ENCODE data around the gene ABLIM2.

Gene ABLIM2

DNA sequence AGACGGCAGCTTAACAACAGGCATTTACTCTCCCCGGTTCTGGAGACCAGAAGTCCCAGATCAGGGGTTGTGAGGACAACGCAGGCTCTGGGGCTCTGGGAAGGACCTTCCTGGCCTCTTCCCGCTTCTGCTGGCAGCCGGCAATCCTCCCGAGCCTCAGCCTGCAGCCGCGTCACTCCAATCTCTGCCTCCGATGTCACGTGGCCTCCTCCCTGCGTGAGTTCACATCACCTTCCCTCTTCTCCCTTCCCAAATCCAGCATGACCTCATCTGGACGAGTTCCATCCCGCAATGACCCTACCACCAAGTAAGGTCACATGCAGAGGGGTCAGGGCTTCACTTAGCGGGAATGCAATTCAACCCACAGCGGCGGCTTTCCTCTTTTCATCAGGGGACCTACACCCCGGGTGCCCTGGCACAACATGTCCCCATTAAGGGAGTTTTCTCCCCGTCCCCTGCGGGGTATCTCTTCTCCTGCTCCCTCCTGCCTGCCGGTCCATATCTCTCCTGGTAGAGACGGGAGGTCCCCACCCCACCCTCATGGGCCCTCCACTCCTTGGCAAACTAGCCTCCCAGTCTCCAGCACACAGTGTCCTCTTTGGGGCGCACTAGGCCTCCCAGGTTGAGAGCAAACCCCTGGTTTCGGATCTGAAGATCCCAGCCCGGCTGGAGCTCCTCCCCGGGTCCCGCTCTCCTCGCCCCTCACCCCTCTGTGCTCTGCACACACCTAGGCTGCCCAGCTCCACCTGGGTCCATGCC is 25.5 kb downstream of the ABLIM2 start:
- TF ChIP-seq ZFX (IDR thresholded peaks at IDR 0.05): no peak
- TF ChIP-seq, protein P1, sequence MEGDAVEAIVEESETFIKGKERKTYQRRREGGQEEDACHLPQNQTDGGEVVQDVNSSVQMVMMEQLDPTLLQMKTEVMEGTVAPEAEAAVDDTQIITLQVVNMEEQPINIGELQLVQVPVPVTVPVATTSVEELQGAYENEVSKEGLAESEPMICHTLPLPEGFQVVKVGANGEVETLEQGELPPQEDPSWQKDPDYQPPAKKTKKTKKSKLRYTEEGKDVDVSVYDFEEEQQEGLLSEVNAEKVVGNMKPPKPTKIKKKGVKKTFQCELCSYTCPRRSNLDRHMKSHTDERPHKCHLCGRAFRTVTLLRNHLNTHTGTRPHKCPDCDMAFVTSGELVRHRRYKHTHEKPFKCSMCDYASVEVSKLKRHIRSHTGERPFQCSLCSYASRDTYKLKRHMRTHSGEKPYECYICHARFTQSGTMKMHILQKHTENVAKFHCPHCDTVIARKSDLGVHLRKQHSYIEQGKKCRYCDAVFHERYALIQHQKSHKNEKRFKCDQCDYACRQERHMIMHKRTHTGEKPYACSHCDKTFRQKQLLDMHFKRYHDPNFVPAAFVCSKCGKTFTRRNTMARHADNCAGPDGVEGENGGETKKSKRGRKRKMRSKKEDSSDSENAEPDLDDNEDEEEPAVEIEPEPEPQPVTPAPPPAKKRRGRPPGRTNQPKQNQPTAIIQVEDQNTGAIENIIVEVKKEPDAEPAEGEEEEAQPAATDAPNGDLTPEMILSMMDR (conservative IDR thresholded peaks at IDR 0.05): no peak
- no peak overlapping the region for H3K27ac ChIP-seq

DNA sequence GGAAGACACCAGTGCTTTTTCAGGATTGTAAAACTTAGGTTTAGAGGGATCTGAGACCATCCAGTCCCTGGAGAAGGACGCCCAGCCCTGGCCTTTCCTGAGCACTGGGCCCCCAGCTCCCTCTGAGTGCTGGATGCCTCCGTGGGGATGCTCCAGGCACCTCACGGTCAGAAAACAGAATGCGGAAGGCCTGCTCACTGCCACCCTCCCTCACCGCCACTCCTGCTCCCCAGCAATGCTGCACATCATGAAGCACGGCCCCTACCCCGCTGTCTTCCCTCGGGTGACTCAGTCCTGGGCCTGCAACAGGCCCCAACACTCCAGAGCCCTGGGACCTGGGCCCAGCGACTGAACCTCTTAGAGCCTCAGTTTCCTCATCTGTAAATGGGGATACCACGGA is 26.2 kb downstream of the ABLIM2 start:
- no peak overlapping the region for H3K27ac ChIP-seq

DNA sequence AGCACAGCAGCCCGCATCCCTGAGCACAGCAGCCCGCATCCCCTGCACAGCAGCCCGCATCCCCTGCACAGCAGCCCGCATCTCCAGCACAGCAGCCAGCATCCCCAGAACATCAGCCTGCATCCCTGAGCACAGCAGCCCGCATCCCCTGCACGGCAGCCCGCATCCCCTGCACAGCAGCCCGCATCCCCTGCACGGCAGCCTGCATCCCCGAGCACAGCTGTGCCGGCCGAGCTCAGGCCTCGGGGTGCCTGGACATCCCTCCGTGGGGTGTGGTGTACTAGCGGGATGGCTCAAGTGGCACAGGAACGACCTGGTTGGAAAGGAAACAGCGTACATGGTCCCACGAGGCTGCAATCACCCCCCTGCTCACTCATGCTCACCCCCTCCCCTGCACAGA is 26.8 kb downstream of the ABLIM2 start:
- no peak overlapping the region for H3K27ac ChIP-seq

More for the DNA sequence above, 26.2 kb downstream of the ABLIM2 start:
- TF ChIP-seq ZFX (IDR thresholded peaks at IDR 0.05): no peak
- TF ChIP-seq, protein P1 (conservative IDR thresholded peaks at IDR 0.05): no peak

DNA sequence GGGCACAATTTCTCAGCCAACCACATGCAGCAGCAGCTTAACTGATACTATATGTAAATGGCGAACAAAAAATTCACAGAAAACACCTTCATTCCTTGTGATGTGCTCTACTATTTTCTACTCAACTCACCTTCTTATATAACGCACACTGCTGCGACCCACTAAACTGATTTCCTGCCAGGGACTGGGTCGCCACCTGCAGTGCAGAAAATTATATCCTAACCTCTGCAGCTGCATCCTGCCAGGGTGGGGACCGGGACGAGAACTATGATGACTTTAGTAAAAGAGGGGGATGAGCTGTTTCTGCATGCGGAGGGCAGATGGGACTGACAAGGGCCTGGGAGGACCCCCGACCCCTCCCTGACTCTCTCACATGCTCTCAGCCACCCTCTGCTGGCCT is 27.4 kb downstream of the ABLIM2 start:
- TF ChIP-seq, protein P1 (conservative IDR thresholded peaks at IDR 0.05): no peak
- TF ChIP-seq ZFX (IDR thresholded peaks at IDR 0.05): no peak
- no peak overlapping the region for H3K27ac ChIP-seq

More for the DNA sequence above, 26.8 kb downstream of the ABLIM2 start:
- TF ChIP-seq, protein P1 (conservative IDR thresholded peaks at IDR 0.05): no peak
- no peak for TF ChIP-seq ZFX (IDR thresholded peaks at IDR 0.05)

DNA sequence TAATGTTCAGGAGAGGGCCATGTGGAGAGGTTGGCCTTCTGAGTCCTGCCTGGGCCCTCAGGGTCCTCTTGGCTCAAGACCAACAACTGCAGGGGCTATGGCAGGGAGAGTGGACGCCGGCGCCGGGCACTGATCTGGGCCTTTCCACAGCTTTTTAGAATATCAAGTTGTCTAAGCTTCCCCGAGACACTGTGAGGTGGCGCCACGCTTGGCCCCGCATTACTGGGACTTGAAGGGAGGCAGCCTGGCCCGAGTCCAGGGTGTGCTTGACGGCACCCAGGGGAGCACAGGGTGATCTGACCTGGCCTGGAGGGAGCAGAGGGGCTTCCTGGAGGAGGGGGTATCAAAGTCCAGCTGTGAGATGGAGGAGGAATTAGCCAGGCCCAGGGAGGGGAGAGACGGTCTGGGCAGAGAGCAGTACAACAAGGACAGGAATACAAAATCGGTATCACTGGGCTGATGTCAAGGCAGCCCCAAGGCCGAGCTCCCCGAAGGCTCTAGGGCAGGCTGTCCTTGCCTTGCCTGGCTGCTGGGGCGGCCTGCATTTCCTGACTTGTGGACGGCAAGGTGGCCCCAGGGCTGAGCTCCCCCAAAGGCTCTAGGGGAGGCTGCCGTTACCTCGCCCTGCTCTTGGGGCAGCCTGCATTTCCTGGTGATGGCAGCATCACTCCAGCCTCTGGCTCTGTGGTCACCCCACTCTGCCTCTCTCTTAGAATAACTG is 28.1 kb downstream of the ABLIM2 start:
- no peak overlapping the region for H3K27ac ChIP-seq
- TF ChIP-seq ZFX (IDR thresholded peaks at IDR 0.05): no peak
- TF ChIP-seq, protein P1 (conservative IDR thresholded peaks at IDR 0.05): no peak

DNA sequence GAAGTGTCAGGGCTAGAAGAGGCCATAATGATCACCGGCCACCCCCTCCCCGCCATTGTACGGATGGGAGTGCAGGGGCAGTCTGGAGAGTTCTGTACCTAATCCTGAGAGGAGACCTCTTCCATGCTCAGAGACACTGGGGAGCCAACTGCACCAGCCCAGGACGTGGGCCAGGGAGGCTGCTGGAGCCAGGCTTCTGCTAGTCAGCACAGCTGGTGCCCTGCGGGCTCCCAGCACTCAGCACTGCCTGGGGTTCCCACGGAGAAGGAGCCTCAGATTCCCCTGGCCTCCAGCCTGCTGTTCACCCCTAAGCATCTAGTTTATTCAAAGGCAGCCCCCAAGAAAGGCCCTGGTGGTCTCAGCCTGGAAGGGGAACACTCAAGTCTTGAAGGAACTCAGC is 28.8 kb downstream of the ABLIM2 start:
- TF ChIP-seq, protein P1 (conservative IDR thresholded peaks at IDR 0.05): no peak
- TF ChIP-seq ZFX (IDR thresholded peaks at IDR 0.05): no peak
- H3K27ac ChIP-seq: no peak overlapping the region

DNA sequence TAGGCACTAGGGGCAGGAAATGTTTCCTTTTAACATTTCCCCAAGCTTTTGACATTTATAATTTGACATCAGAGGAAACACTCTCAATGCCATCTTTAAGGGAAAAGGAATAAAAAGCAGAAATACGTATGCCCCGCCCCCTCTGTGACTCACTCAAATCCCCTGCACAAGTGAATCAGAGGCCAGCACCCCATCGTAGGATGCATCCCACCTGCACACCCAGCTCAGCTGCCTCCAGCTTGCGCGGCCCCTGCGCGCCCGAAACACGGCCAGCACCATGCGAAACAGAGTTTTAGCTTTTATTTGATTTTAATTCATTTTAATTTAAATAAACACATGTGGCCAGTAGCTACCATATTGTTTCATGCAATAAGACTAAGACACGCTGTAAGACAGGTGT is 29.5 kb downstream of the ABLIM2 start:
- TF ChIP-seq ZFX (IDR thresholded peaks at IDR 0.05): no peak
- TF ChIP-seq, protein P1 (conservative IDR thresholded peaks at IDR 0.05): no peak
- H3K27ac ChIP-seq: no peak overlapping the region

All from C4-2B (cell line).